Osteocyte (in vitro differentiated cells): Measurements from ENCODE around the gene SHISAL2B. TPM values are rescaled to one million over a fixed set of nuclear protein-coding genes. Genes with fewer than 3 reads are reported as not detected.

ENCODE experiments used
- DNase-seq: peaks from one replicate; pipeline ENCODE4 v3.0.0; 2021; ENCODE audit warnings: mixed read lengths; ENCODE audit not compliant: unreplicated experiment; ENCODE audit errors: extremely low spot score
- H3K27ac Mint-ChIP-seq: one replicate; pipeline ENCODE4 v1.8.0; 2021; ENCODE audit warnings: mild to moderate bottlenecking, mixed read lengths; ENCODE audit not compliant: unreplicated experiment
- H3K27me3 Mint-ChIP-seq: one replicate; pipeline ENCODE4 v1.8.0; 2021; ENCODE audit warnings: mixed read lengths; ENCODE audit not compliant: unreplicated experiment
- H3K36me3 Mint-ChIP-seq: one replicate; pipeline ENCODE4 v1.8.0; 2021; ENCODE audit warnings: mixed read lengths; ENCODE audit not compliant: unreplicated experiment
- H3K4me1 Mint-ChIP-seq: one replicate; pipeline ENCODE4 v1.8.0; 2021; ENCODE audit warnings: mixed read lengths; ENCODE audit not compliant: unreplicated experiment
- H3K4me3 Mint-ChIP-seq: one replicate; pipeline ENCODE4 v1.8.0; 2021; ENCODE audit warnings: mild to moderate bottlenecking, moderate library complexity, mixed read lengths; ENCODE audit not compliant: unreplicated experiment
- H3K9me3 Mint-ChIP-seq: one replicate; pipeline ENCODE4 v1.8.0; 2021; ENCODE audit warnings: mixed read lengths; ENCODE audit not compliant: unreplicated experiment
- total RNA-seq: library from RNA; stranded (reverse); gene quantifications from 2 replicates; pipeline ENCODE4 v1.2.1, GENCODE V29; 2021
- TF ChIP-seq, protein P1 (sequence below): fragments of 200-600 bp; sonication (generic); IDR thresholded peaks from 2 replicates; pipeline ENCODE4 v1.5.0; 2021; ENCODE audit warnings: antibody characterized with exemption, mild to moderate bottlenecking, moderate library complexity

The SHISAL2B gene
- total RNA-seq, 1 donor from 2014 or later, result not detected

GRCh38 chr5:64667068-64667467 lies 23.2 kb upstream of the SHISAL2B start:
- no peaks in the 10 kb centered on the region for H3K36me3 Mint-ChIP-seq
- H3K27ac Mint-ChIP-seq, result no peak overlapping the region
- no peaks in the 10 kb centered on the region for H3K4me1 Mint-ChIP-seq
- peaks cover 52% of the 10 kb centered on the region for H3K27me3 Mint-ChIP-seq
- no peaks in the 10 kb centered on the region for H3K9me3 Mint-ChIP-seq
- H3K4me3 Mint-ChIP-seq, result no peak overlapping the region
- DNase-seq, result no peak
- TF ChIP-seq, protein P1, sequence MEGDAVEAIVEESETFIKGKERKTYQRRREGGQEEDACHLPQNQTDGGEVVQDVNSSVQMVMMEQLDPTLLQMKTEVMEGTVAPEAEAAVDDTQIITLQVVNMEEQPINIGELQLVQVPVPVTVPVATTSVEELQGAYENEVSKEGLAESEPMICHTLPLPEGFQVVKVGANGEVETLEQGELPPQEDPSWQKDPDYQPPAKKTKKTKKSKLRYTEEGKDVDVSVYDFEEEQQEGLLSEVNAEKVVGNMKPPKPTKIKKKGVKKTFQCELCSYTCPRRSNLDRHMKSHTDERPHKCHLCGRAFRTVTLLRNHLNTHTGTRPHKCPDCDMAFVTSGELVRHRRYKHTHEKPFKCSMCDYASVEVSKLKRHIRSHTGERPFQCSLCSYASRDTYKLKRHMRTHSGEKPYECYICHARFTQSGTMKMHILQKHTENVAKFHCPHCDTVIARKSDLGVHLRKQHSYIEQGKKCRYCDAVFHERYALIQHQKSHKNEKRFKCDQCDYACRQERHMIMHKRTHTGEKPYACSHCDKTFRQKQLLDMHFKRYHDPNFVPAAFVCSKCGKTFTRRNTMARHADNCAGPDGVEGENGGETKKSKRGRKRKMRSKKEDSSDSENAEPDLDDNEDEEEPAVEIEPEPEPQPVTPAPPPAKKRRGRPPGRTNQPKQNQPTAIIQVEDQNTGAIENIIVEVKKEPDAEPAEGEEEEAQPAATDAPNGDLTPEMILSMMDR, result no peak

DNA sequence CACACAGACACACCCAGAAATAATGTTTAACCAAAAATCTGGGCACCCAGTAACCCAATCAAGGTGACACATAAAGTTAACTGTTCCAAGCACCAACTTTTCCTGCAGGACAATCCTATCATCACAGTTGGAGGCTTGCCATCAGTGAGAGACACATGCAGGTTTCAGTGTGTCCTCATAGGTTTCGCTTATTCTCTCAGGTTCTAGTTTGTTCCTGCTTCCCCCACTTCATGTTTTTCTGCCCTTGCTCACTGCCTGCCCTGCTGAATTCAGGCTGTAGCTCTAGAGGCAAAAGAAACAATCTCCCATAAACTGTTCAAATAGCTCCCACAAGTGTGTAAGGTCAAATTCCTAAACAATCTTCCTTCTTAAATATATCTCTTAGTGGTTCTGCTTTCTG lies 20.0 kb upstream of the SHISAL2B start:
- DNase-seq, result no peak
- Mint-ChIP-seq H3K4me3 (no peak overlapping the region), H3K27me3 (peaks cover 50% of the 10 kb centered on the region), H3K4me1 (no peaks in the 10 kb centered on the region), H3K27ac (no peak overlapping the region), H3K36me3 (no peaks in the 10 kb centered on the region), H3K9me3 (no peaks in the 10 kb centered on the region)
- TF ChIP-seq, protein P1, result no peak

DNA sequence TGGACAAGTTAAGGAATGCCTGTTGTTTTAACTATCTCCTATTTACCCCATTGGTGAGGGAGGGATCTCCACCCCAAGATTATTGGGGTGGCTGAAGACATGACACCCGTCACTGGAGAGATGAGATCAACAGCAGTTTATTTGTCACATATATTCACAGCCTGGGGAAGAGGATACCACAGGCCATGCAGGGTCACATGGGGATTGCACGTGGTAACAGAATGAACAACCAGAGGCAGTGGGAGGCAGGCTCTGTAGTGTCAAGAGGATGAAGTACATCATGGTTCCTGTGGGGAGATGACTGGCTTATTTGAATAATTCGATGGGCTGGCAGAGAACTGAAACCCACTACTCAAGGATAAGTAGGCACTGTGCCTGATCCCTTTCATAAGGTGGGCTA lies 18.6 kb upstream of the SHISAL2B start:
- no peak for DNase-seq
- H3K27me3 Mint-ChIP-seq, result peaks cover 45% of the 10 kb centered on the region
- no peak overlapping the region for H3K4me3 Mint-ChIP-seq
- no peaks in the 10 kb centered on the region for H3K9me3 Mint-ChIP-seq
- TF ChIP-seq, protein P1, result no peak
- no peaks in the 10 kb centered on the region for H3K4me1 Mint-ChIP-seq
- H3K27ac Mint-ChIP-seq, result no peak overlapping the region
- H3K36me3 Mint-ChIP-seq, result no peaks in the 10 kb centered on the region

- no peaks in the 10 kb centered on the region for H3K4me1 Mint-ChIP-seq
- H3K36me3 Mint-ChIP-seq, result no peaks in the 10 kb centered on the region
- no peaks in the 10 kb centered on the region for H3K9me3 Mint-ChIP-seq
- no peak overlapping the region for H3K27ac Mint-ChIP-seq
- H3K27me3 Mint-ChIP-seq, result peaks cover 50% of the 10 kb centered on the region
- TF ChIP-seq, protein P1, result no peak
- no peak for DNase-seq
- no peak overlapping the region for H3K4me3 Mint-ChIP-seq
Observed at GRCh38 chr5:64678374-64678773, 11.9 kb upstream of the SHISAL2B start.

DNA sequence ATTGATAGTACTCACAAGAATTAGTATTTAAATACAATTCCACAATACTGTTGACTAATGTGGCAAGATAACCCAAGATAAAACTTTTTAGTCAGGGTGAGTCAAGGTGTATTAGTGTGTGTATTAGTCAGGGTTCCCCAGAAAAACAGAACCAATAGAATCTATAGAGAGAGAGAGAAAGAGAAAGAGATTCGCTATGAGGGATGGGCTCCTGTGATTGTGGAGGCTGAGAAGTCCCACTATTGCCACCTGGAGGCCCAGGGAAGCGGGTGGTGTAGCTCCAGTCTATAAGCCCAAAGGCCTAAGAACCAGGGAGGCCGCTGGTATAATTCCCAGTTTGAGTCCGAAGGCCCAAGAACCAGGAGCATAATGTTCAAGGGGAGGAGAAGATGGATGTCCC lies 10.0 kb upstream of the SHISAL2B start:
- TF ChIP-seq, protein P1, result no peak
- Mint-ChIP-seq H3K9me3 (no peaks in the 10 kb centered on the region), H3K27ac (no peak overlapping the region), H3K4me3 (no peak overlapping the region), H3K4me1 (no peaks in the 10 kb centered on the region), H3K27me3 (peaks cover 55% of the 10 kb centered on the region), H3K36me3 (no peaks in the 10 kb centered on the region)
- DNase-seq, result no peak
